Stimulated activated CD4-positive, alpha-beta T cell treated with anti-CD3 and anti-CD28 coated beads, TNF-alpha, amount 100 ng/mL, for 48 hours (primary cell): Measurements from ENCODE around the gene OLIG3.

Source experiments
- DNase-seq, 3 donors: peaks; one replicate each; pipeline ENCODE4 v3.0.0-alpha.2; 2020; ENCODE audit warnings: low read depth in 3 of 3

OLIG3 gene

GRCh38 chr6:137496368-137496767 lies 2.2 kb upstream of the OLIG3 start:
- no peak for DNase-seq

GRCh38 chr6:137495703-137496336 lies 1.6 kb upstream of the OLIG3 start:
- DNase-seq: no peak

GRCh38 chr6:137494988-137495702 lies 951 bp upstream of the OLIG3 start:
- DNase-seq: no peak

- DNase-seq: no peak
Observed at GRCh38 chr6:137493218-137494038, 766 bp downstream of the OLIG3 start.

GRCh38 chr6:137492289-137493217 lies 1.6 kb downstream of the OLIG3 start:
- DNase-seq: no peak

GRCh38 chr6:137491478-137491877 lies 2.7 kb downstream of the OLIG3 start:
- no peak for DNase-seq

GRCh38 chr6:137490961-137491360 lies 3.2 kb downstream of the OLIG3 start:
- no peak for DNase-seq

- no peak for DNase-seq
Observed at GRCh38 chr6:137490006-137490905, 3.9 kb downstream of the OLIG3 start.

- no peak for DNase-seq
Observed at GRCh38 chr6:137489046-137490005, 4.9 kb downstream of the OLIG3 start.

- no peak for DNase-seq
Observed at GRCh38 chr6:137488150-137489045, 5.8 kb downstream of the OLIG3 start.

GRCh38 chr6:137487869-137488149 lies 6.4 kb downstream of the OLIG3 start:
- no peak for DNase-seq

- no peak for DNase-seq
Observed at GRCh38 chr6:137487181-137487868, 6.9 kb downstream of the OLIG3 start.

- DNase-seq: no peak
Observed at GRCh38 chr6:137486416-137486815, 7.8 kb downstream of the OLIG3 start.

GRCh38 chr6:137480431-137480830 lies 13.8 kb downstream of the OLIG3 start:
- DNase-seq: no peak

- DNase-seq: no peak
Observed at GRCh38 chr6:137475103-137475502, 19.1 kb downstream of the OLIG3 start.

- DNase-seq: no peak
Observed at GRCh38 chr6:137473598-137473997, 20.6 kb downstream of the OLIG3 start.

GRCh38 chr6:137472641-137473137 lies 21.5 kb downstream of the OLIG3 start:
- DNase-seq: no peak

- no peak for DNase-seq
Observed at GRCh38 chr6:137471986-137472385, 22.2 kb downstream of the OLIG3 start.
